Measurements from ENCODE around the gene ARMC12.

Gene ARMC12

GRCh38 chr6:35736253-35736894, 458 bp upstream of the ARMC12 start:
- DNase-seq, result peak; percentile 9 to 23

GRCh38 chr6:35737413-35738211, 780 bp downstream of the ARMC12 start:
- peak; percentile 4 to 15 for DNase-seq

DNA sequence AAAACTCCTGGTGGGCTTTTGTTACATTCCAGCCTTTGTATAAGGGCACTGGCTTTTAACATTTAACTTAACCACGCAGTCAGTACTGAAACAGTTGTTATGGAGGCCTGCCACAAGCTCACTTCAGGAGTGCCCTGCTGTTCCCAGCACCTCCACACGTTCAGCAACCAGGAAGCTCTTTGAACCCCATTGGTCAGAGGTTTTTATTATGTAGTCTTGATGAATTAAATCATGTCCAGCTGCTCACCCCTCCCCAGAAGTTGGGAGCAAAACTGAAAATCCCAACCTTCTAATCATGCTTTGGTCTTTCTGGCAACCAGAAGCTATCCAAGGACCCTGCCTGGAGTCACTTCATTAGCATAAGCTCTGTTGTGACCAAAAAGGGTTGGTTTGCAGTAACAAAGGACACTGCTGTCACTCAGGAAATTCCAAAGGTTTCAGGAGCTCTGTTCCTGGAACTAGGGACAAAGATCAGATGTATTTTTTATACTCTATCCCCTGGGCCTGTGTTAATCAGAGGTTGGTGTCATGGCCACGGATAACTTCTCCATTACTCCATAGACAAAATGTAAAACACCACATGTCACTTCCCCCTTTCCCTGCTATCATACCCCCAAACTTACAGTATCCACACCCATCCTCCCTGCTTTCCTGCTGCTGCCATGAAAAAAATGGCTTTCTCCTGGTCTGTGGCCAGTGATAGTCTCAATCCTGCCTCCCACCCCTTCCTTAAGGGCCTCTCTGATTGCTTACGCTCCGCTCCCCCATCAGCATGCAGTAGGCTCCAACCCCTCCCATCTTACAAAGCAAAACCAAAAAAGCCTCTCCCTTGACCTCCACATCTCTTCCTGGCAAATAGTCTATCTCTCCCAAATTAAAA, 3.1 kb downstream of the ARMC12 start:
- no peak for DNase-seq

DNA sequence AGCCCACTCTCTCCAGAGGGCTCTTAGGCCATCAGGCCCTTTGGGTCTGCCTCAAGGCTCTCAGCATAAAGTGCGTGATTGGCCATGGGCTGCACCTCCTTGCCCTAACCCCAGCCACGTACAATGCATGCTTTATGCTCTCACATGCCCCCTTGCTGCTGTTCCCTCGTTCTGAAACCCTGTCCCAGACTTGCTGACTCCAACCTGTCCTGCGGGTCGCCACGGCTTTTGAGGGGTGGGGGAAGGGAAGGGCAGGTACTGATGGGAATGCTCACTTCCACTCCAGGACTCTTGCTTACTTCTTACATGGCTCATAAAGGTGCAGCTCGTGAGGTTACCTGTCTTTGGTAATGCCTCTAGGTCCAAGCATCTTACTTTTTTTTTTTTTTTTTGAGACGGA, 6.0 kb downstream of the ARMC12 start:
- DNase-seq, result no peak

DNA sequence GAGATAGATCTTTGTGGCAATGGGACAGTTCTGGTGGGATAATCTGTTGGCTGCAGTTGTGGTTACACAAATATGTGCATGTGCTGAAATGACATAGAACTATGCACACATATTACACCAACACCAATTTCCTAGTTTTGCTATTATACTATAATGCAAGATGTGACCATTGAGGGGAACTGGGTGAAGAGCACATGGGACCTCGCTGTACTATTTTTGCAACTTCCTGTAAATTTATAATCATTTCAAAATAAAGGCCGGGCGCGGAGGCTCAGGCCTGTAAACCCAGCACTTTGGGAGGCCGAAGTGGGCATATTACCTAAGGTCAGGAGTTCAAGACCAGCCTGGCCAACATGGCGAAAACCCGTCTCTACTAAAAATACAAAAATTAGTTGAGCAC, 8.7 kb downstream of the ARMC12 start:
- no peak for DNase-seq

GRCh38 chr6:35746516-35746915, 9.7 kb downstream of the ARMC12 start:
- DNase-seq, result no peak

GRCh38 chr6:35747877-35748276, 11.0 kb downstream of the ARMC12 start:
- DNase-seq, result no peak

- no peak for DNase-seq
Measured at GRCh38 chr6:35750557-35750956, 13.7 kb downstream of the ARMC12 start.

- no peak for DNase-seq
Measured at GRCh38 chr6:35751594-35751993, 14.8 kb downstream of the ARMC12 start.

DNA sequence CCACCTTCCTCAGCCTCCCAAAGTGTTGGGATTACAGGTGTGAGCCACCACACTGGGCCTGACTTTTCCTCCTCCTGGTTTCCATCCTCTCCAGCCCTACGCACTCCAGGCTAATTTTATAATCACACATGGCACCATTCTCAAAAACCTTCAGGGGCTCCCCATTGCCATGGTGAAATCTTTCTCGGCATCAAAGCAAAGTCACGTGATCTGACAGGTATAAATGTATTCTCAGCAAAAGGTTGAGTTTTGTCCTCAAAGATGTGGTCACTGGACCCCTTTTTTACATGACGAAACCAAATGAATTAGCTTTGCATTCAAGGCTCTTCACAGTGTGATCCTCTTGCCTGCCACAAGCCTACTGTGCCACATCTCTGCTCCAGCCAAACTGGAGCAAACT, 15.5 kb downstream of the ARMC12 start:
- no peak for DNase-seq

DNA sequence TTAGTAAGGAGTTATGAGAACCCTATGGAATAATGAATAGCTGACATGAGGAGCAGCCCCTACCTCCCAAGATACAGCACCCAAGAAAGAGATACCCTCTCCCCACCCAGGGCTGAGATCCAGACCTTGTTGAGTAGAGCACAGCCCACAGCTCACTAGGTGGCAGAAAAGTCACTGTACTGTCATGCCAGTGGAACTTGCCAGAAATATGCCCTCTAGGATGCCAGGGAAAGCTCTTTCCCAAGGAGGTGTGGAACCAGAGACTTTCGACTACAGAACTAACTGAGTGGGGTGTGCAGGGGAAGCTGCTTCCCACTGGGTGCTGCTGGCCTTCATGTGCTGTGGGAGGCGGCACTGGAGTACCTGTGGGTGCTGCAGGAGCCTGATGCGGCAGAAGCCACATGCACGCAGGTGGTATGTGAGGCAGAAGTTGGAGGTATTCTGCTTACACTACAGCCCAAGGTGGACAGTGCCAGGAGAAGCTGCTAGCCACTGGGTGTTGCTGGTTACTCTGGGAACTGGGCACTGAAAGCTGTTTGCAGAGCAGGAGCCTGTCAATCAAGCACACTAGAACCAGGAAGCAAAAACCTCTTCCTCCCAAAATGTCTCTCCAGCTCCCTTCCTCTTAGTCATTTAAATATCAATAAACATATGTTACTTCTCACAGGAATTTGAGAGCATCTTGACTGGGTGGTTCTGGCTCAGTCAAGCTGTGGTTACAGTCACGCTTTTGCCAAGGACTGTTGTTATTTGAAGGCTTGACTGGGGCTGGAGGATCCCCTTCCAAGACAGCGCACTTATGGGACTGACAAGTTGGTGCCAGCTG, 17.8 kb downstream of the ARMC12 start:
- peak; percentile 24 to 73 for DNase-seq

DNA sequence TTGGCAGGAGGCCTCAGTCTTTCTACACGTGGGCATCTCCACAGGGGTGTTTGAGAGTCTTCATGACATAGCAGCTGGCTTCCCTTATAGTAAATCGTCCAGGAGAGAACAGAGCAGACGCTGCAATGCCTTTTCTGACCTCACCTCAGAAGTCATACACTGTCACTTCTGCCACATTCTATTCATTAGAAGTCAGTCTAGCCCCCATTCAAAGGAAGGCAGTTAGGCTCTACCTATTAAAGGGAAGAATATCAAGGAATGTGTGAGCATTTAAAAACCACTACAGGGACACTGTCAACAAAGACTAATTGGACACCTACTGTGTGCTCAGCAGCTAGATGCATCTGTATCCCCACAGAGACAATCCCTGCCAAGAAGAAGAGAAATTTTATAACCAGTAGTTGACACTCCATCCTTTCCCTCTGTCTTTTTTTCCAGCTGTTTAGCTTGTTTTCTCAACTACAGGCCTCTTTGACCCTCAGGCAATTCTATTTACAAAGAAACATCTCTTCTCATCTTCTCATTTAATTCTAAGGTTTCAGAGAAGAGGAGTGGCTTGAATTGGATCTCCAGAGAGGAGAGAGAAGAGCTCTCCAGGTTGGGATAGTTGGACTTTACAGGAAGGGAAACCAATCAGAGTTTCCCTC, 18.6 kb downstream of the ARMC12 start:
- DNase-seq, result no peak

- no peak for DNase-seq
Measured at GRCh38 chr6:35757456-35758123, 20.8 kb downstream of the ARMC12 start.

DNA sequence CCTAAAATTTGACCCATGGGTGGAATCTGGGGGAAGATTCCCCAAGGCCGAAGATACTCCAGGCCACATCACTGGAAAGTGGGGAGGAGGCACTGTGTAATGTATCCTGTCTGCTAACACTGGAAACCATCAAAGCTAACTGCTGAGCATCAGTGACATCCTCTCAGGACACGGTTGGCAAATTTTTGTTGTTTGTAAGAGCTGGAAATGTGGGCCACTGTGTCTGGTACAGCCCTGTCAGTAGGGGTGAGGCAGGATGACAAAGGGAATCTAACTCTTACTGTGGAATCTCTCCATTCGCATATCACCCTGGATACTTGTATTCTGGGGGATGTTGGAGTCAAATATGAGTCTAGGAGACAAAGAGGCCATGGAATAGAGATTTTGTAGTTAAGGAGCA, 22.6 kb downstream of the ARMC12 start:
- DNase-seq, result no peak

DNA sequence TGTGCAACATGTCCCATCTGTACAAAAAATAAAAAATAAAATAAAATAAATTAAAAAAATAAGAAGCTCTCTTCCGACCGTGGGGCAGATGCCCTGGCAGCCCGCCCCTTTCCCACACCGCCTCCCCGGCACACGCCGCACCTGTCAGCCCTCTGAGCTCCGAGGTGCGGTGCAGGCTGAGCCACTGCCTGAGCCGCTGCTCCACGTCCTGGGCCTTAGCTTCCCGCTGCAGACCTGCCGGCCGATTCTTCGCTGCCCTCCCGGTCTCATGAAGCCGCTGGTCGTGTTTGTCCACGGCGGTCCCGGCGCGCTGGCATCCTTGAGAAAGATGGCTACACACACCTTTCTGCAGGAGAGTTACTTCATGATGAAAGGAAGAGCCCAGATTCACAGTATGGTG, 28.9 kb downstream of the ARMC12 start:
- no peak for DNase-seq

DNA sequence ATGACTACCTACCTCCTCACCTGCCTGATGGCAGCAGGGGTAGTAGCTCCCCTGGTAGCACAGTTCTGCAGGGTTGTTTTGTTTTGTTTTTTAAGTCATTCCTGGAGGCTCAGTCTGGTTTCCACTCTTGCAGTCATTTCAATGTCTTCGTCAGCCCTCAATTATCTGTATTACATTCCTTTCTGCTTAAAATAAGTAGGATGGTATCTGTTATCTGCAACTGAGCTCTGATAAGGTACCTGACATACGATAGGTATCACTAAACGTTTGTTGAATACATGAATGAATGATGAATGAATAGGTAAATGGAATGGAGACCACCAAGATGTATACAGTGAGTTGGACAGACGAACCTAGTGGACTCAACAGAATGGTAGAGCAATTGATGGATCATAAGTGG, 32.4 kb downstream of the ARMC12 start:
- no peak for DNase-seq

- DNase-seq, result no peak
Measured at GRCh38 chr6:35771343-35771627, 34.5 kb downstream of the ARMC12 start.

DNA sequence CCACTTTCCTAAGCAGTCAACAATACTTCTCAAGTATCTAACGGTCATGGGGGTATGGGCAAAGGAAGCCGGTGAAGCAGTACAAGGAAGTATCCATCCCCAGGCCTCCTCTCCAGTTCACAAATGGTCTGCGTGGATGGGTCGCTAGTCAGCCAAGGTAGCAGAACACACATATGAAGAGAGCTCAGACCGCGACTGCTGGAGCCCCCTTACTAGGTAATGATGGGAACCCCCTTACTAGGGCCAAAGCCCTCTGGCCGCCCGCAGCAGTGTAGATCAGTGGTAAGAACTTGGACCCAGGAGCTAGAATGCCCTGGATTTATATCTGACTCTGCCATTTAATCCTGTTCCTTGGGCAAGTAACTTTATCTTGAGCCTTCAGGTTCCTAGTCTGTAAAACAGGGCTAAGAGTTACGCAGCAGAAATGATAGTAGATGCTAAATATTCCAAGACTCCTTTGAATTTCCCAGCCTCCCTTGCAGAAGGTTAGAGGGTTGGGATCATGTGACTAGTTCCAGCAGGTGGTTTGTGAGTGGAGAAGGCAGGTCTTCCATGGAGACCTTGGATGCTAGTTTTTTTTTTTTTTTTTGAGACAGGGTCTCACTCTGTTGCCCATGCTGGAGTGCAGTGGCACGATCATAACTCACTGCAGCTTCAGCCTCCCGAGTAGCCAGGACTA, 37.4 kb downstream of the ARMC12 start:
- DNase-seq, result no peak

DNA sequence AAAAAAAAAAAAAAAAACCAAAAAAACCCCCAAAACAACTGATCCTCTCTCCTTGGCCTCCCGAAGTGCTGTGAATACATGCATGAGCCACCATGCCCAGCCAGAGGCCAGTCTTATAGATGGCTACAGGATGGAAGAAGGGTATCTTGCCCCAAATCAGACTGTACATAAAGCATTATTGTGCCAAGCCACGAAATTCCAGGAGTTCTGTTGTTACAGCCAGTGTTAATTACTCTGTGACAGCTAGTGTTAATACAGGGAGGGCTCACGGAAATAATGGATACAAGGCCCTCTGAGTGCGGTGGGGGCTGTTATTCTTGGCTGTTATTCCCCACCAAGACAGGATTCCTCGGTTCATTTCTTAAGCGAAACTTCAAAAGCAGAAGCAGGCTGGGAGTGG, 38.2 kb downstream of the ARMC12 start:
- DNase-seq, result no peak

DNA sequence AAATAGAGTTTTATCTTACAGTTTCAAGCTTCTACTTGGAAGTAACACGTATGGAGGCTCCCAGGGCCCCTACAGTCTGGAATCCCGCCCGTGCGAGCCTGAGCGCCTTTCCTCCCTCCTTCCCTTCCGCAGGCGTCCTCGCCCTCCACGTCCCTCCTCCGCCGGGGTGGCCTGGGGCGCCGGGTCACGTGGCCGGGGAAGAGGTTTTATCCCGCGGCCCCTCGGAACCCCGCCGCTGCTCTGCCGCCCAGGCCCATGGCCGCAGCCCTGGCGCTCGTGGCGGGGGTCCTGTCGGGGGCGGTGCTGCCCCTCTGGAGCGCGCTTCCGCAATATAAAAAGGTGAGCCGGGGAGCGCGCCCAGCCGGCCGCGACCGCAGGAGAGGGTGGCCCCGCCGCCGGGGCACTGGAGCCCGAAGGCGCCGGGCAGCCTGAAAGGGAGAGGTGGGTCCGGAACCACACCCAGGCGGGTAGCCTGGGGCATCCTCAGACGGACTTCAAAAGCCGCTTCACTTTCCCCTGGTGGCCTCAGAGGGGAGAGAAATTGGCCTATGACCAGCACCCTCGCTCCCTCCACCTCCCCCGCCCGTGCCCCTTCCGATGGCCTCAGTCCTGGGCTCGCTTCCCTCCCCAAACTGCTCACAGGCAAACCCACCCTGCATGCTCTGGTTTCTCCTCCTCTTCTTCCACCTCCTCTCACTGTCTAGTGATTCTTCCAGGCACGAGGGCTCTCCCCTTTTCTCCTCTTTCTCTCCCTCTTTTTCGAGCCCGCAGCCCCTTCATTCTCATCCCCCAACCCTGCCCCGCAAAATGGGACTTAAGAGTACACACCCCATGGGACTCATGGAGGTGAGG, 39.8 kb downstream of the ARMC12 start, which contains the start of gene CLPSL2:
CLPSL2 (plus strand) TSS at position 235 of the 852 bp plus-strand sequence; CDS start at position 256, 21 bp downstream.
- no peak for DNase-seq
